ENCODE measurements around the gene HPCA.

Gene HPCA

DNA sequence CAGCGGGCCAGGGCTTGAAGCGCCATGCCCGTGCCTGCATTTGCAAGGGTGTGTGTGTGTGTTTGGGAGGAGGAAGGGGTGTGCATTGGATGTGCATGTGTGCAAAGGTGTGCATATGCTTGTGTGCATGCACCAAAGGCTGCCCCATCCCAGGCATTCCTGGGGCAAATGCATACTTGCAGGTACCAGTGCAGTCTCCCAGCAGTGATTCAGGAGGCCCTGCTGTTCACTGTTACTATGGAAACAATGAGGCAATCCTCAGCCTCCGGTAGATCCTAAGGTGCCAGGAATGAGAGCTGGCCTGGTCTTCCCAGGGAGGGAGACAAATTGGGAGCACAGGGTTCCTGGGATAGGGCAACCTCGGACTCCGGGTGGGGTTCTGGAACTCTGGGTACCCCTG is 8.1 kb upstream of the HPCA start:
- no peak overlapping the region for H3K27ac ChIP-seq
- TF ChIP-seq CTCF (conservative IDR thresholded peaks at IDR 0.05) (no peak), ZFX (IDR thresholded peaks at IDR 0.05) (no peak)

- TF ChIP-seq ZFX (IDR thresholded peaks at IDR 0.05) (no peak), CTCF (conservative IDR thresholded peaks at IDR 0.05) (no peak)
- no peak overlapping the region for H3K27ac ChIP-seq
These were observed 7.7 kb upstream of the HPCA start for GRCh38 chr1:32878637-32879041.

DNA sequence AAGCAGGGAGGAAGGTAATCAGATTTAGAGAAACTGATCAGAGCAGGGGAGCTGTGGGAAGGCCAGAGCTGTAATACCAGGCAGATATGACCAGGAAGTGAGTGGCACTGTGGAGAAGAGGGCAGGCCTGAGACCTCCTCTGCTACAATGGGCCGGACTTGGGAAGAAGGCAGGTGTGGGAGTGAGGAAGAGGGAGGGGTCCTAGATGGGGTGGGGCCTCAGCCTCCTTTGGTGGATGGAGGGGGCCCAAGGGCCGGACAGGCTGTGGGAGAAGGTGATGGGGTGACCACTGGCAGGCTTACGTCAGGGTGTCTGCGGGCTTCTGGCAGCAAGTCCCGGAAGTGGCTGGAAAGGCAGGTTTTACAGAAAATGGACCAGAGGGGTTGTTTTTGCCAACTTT is 5.0 kb upstream of the HPCA start:
- TF ChIP-seq CTCF (conservative IDR thresholded peaks at IDR 0.05): no peak
- no peak for TF ChIP-seq ZFX (IDR thresholded peaks at IDR 0.05)
- H3K27ac ChIP-seq: no peak overlapping the region

- H3K27ac ChIP-seq: no peak overlapping the region
- TF ChIP-seq CTCF (conservative IDR thresholded peaks at IDR 0.05): no peak
- TF ChIP-seq ZFX (IDR thresholded peaks at IDR 0.05): no peak
These were observed 4.1 kb upstream of the HPCA start for GRCh38 chr1:32881871-32882850.

- H3K27ac ChIP-seq: no peak overlapping the region
- no peak for TF ChIP-seq ZFX (IDR thresholded peaks at IDR 0.05)
- no peak for TF ChIP-seq CTCF (conservative IDR thresholded peaks at IDR 0.05)
These were observed 2.8 kb upstream of the HPCA start for GRCh38 chr1:32883338-32884031.

GRCh38 chr1:32884032-32884372 is 2.3 kb upstream of the HPCA start:
- TF ChIP-seq ZFX (IDR thresholded peaks at IDR 0.05) (no peak), CTCF (conservative IDR thresholded peaks at IDR 0.05) (no peak)
- no peak overlapping the region for H3K27ac ChIP-seq

DNA sequence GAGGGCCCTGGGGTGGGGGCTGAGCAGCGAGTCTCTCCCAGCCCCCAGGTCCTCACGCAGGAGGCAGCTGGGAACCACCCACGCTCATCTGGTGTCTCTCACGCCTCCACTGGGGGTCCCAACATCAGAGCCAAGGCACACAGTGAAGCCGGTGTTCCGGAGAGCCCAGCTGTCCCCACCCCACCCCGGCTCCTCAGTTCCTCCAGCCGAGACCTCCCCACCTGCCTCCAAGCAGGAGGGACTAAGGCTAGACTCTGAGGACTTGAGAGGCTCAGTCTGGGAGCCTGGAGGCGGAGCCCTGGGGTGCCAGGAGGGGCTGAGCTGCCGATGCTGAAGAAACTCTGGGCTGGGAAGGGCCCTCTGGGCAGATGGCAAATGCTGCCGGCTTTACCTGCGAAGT is 1.6 kb upstream of the HPCA start:
- no peak for TF ChIP-seq CTCF (conservative IDR thresholded peaks at IDR 0.05)
- TF ChIP-seq ZFX (IDR thresholded peaks at IDR 0.05): no peak
- no peak overlapping the region for H3K27ac ChIP-seq

Data from C4-2B (cell line).